SJCRH30 (cell line): ENCODE data around the gene TIGAR. TPM values are rescaled to one million over a fixed set of nuclear protein-coding genes. Genes with fewer than 3 reads are reported as not detected.

ENCODE experiments used
- DNase-seq, 2 experiments: peaks; one replicate each; pipeline ENCODE4 v3.0.0-alpha.2; 2015 to 2020
- H3K27ac ChIP-seq: fragments of 250-450 bp; sonication (Bioruptor Pico); 2 replicates; pipeline ENCODE4 v1.5.1; 2020; ENCODE audit warnings: mild to moderate bottlenecking, moderate library complexity
- H3K27me3 ChIP-seq: fragments of 250-450 bp; sonication (Bioruptor Pico); 2 replicates; pipeline ENCODE4 v1.5.1; 2020; ENCODE audit warnings: mild to moderate bottlenecking, moderate library complexity
- H3K36me3 ChIP-seq: fragments of 250-450 bp; sonication (Bioruptor Pico); 2 replicates; pipeline ENCODE4 v1.5.1; 2020; ENCODE audit warnings: mild to moderate bottlenecking, moderate library complexity
- H3K4me1 ChIP-seq: fragments of 250-450 bp; sonication (Bioruptor Pico); 2 replicates; pipeline ENCODE4 v1.5.1; 2020; ENCODE audit warnings: mild to moderate bottlenecking, moderate library complexity
- H3K4me3 ChIP-seq: fragments of 250-450 bp; sonication (Bioruptor Pico); 2 replicates; pipeline ENCODE4 v1.5.1; 2020; ENCODE audit warnings: mild to moderate bottlenecking, moderate library complexity
- H3K9me3 ChIP-seq: fragments of 250-450 bp; sonication (Bioruptor Pico); replicated peaks from 2 replicates; pipeline ENCODE4 v1.5.1; 2020; ENCODE audit warnings: mild to moderate bottlenecking, moderate library complexity
- total RNA-seq: library from RNA; depleted of rRNA; stranded (reverse); fragments of >200 nt; shearing (Covaris generic); gene quantifications from 2 replicates; pipeline ENCODE4 v1.2.3, GENCODE V29; 2014; rRNA removed

The TIGAR gene
- total RNA-seq, 1 experiment from 2014 or later: 21.2 TPM

- H3K4me3 ChIP-seq: no peak overlapping the region
- DNase-seq: no peak
- H3K4me1 ChIP-seq: no peaks in the 10 kb centered on the region
- no peak overlapping the region for H3K27ac ChIP-seq
- no peaks in the 10 kb centered on the region for H3K9me3 ChIP-seq
- no peaks in the 10 kb centered on the region for H3K36me3 ChIP-seq
- H3K27me3 ChIP-seq: peaks cover 9% of the 10 kb centered on the region; the same call in 1 of the 2 replicates
Observed at GRCh38 chr12:4395818-4396217, 74.8 kb downstream of the TIGAR start.

GRCh38 chr12:4401117-4401516 lies 80.1 kb downstream of the TIGAR start:
- H3K36me3 ChIP-seq: no peaks in the 10 kb centered on the region

GRCh38 chr12:4402996-4403395 lies 82.0 kb downstream of the TIGAR start:
- Histone ChIP-seq H3K4me3 (no peak overlapping the region), H3K9me3 (peaks cover 2% of the 10 kb centered on the region; the same call in 1 of the 2 replicates), H3K27me3 (0 out of 2 replicates have a peak, but pooled peaks cover 3% of the 10 kb centered on the region), H3K27ac (no peak overlapping the region), H3K36me3 (no peaks in the 10 kb centered on the region), H3K4me1 (no peaks in the 10 kb centered on the region)
- no peak for DNase-seq

More at GRCh38 chr12:4401117-4401516, 80.1 kb downstream of the TIGAR start:
- Histone ChIP-seq H3K27ac (no peak overlapping the region), H3K9me3 (peaks cover 2% of the 10 kb centered on the region; the same call in 1 of the 2 replicates), H3K4me3 (no peak overlapping the region), H3K4me1 (no peaks in the 10 kb centered on the region), H3K27me3 (0 out of 2 replicates have a peak, but pooled peaks cover 5% of the 10 kb centered on the region)
- no peak for DNase-seq

Other genes with a start within 250 kb of the TIGAR start
- gene CCND2, start 47.5 kb upstream of the TIGAR start, total RNA-seq: 968 and 987 TPM in 2 replicates
- 0.02 TPM in 1 of 2 replicates, not detected in the other for gene FGF23, start 58.5 kb downstream of the TIGAR start, total RNA-seq
- not detected in 2 replicates for gene FGF6, start 124.6 kb downstream of the TIGAR start, total RNA-seq
- gene RAD51AP1, start 217.7 kb downstream of the TIGAR start, total RNA-seq: 63.1 and 75.4 TPM in 2 replicates
- 25.1 and 26.1 TPM in 2 replicates for gene DYRK4, start 241.0 kb downstream of the TIGAR start, total RNA-seq